ENCODE results near the gene GRID2IP.

The GRID2IP gene

GRCh38 chr7:6559896-6560295 is 8.6 kb upstream of the GRID2IP start:
- DNase-seq = no peak

- peak; percentile 16 to 57 for DNase-seq
Observed at GRCh38 chr7:6558837-6559236, 7.6 kb upstream of the GRID2IP start.

GRCh38 chr7:6556196-6556595 is 4.9 kb upstream of the GRID2IP start:
- DNase-seq = no peak

DNA sequence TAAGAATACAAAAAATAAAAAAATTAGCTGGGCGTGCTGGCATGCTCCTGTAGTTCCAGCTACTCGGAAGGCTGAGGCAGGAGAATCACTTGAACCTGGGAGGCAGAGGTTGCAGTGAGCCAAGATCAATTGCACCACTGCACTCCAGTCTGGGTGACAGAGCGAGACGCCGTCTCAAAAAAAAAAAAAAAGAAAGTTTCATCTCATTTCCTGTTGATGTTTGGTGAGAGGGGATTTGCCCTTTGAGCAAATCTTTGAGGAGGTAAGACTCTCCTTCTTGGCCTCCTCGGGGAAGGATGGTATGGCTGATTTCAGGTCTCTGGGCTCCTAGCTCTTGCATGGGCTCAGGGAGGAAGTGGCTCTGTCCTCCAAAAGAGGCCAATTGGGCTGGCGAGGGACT is 3.6 kb upstream of the GRID2IP start:
- DNase-seq = no peak

GRCh38 chr7:6553448-6554044 is 2.3 kb upstream of the GRID2IP start:
- no peak for DNase-seq

DNA sequence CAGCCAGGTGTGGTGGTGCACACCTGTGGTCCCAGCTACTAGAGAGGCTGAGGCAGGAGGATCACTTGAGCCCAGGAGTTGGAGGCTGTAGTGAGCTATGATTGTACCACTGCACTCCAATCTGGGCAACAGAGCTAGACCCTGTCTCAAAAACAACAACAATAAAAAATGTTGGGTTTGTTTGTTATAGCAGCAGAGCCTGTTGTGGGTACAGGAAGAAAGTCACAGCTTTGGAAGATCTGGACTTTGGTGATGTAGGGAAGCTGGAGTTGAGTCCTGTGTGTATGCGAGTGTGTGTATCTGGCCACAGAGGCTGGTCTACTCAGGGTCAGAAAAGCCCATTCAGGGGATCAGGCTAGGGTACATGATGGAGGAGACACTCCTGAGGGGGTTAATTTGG is 3.9 kb downstream of the GRID2IP start:
- DNase-seq = no peak

DNA sequence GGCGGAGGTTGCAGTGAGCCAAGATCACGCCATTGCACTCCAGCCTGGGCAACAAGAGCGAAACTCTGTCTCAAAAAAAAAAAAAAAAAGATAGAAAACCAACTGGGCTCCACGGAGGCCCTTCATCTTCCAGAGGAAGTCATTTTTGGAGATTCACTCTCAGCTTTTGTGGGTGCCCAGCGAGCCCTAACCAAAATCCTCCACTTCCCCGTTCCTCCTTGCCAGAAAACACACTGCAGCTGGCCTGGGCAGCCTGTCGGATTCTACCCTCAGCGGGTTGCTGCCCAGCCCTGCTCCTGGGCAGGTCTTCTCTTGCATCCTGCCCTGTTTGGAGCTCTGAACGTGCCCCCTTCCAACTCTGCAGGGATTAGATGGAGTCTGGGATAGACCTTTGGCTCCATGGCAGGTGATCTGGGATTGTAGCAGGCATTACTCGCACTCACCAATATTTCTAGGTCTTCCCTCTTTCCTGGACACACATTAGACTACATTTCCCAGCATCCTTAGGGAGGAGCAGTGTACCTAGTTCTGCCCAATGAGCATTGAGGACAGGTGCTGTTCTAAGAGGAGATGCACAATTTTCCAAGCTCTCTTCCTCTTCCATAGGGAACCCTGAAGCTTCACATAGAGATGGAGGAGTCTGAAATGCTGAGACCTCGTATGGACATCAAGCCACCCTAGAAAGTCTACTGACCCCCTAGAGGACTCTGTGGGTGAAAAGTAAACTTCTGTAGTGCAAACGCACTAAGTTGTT is 4.6 kb downstream of the GRID2IP start:
- no peak for DNase-seq

GRCh38 chr7:6545398-6546126 is 5.7 kb downstream of the GRID2IP start:
- DNase-seq = no peak

DNA sequence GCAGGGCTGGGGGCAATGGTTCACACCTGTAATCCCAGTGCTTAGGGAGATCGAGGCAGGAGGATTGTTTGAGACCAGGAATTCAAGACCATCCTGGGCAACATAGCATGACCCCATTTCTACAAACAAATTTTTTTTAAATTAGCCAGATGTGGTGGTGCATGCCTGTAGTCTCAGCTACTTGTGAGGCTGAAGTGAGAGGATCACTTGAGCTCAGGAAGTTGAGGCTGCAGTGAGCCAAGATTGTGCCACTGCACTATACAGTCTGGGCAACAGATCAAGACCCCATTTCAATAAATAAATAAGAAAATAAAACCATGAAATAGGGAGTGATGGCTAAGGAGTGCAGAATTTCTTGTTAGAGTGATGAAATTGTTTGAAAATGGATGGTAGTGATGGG is 8.9 kb downstream of the GRID2IP start:
- DNase-seq = no peak

DNA sequence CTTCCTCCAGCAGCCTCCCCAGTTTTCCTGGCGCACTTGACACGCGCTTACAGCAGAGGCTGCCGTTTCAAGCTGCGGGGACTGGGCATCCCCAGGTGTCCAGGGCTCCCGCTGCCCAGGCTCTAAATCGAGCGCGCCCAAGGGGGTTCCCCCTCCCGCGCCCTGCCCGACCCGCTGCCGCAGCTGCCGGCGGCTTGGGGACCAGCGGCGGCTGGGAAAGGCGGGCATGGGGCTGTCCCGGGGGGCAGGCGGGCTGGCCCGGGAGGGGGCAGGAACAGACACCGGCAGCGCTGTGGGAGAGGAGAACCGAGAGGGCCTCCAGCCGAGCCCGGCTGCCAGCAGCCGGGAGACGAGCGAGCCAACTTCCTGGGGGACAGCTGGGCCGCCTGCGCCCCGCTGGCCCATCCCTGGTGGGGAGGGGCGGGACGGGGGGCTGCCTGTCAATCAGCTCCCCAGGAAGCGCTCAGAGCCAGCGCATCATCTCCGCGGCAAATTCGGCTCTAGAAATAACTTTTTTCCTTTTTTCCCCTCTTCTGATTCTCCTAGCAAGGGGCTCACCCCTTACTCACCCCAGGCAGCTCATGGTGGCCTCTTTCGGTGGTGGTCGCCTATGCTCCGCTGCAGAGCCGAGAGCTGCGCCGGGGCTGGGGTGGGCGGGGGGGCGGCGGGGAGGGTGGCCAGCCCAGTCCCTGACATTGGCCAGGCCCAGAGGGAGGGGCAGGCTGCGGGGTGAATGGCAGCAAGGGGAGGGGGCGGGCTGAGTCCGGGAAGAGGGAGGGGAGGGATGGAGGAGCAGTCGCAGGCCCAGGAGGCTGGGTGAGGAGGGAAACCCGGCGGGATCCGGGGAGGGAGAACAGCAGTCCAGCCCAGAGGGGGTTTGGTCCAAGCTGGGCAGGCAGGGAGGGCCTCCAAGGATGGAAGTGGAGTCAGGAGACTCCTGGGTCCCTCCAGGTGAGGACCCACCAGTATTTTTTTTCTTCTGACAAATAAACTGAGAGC is 14.7 kb downstream of the GRID2IP start:
- peak; percentile 32 to 69 for DNase-seq

DNA sequence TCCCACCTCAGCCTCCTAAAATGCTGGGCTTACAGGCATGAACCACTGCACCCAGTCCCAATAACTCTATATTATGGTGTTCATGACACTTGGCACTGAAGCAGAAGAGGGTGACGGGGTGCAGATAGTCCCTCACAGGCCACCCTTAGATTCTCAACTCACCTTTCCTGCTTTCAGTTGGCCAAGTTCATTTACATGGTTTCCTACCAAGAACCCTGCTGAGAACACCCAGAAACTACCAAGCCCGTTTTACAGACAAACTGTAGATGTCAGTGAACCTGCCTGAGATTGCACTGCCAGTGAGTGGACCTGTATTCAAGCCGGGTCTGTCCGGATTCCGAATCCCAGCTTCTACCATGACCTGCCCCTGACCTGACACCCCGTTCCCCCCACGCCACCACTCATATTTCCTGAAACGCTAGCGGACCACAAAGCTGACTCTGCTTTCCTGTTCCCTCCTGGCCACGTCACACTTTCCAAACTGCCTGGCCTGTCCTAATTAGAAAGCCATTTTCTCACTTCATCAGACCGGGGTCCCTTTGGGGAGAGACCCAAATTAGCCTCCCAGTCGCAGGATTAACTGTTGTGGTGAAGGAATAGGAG is 17.3 kb downstream of the GRID2IP start:
- DNase-seq = no peak

GRCh38 chr7:6532516-6532915 is 18.7 kb downstream of the GRID2IP start:
- no peak for DNase-seq

DNA sequence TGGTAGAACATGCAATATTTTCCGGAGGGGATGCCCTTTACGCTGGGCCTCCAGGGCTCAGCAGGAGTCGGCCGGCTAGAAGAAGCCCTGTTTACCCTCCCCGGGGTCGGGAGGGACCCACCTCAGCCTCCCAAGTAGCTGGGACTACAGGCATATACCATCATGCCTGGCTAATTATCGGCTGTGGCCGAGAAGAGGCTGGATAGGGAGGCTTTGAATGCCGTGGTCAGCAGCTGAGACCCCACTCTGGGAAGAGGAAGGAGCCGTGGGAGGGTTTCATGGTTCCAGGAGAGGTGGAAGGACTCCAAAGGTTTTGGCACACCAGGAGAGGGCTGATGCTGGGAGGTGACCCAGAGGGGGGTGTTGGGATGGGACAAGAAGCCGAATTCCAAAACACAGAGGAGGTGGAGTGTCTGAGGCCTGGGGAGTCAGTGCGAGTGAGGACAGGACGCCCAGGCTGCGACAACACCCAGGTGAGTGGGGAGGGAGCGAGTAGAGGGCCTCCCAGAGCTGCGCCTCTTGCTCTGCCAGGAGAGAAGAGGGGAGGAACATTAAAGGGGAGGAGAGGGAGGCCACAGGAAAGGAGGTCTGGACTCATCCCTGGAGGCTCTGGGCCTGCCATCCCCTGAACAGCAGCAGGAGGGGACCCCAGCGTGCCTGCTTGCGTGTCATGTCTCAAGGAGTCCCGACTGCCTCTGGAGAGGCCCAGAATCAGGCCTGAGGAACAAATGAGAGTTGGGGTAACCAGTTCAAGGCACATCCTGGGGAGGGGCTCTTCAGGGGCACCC is 19.6 kb downstream of the GRID2IP start:
- no peak for DNase-seq

DNA sequence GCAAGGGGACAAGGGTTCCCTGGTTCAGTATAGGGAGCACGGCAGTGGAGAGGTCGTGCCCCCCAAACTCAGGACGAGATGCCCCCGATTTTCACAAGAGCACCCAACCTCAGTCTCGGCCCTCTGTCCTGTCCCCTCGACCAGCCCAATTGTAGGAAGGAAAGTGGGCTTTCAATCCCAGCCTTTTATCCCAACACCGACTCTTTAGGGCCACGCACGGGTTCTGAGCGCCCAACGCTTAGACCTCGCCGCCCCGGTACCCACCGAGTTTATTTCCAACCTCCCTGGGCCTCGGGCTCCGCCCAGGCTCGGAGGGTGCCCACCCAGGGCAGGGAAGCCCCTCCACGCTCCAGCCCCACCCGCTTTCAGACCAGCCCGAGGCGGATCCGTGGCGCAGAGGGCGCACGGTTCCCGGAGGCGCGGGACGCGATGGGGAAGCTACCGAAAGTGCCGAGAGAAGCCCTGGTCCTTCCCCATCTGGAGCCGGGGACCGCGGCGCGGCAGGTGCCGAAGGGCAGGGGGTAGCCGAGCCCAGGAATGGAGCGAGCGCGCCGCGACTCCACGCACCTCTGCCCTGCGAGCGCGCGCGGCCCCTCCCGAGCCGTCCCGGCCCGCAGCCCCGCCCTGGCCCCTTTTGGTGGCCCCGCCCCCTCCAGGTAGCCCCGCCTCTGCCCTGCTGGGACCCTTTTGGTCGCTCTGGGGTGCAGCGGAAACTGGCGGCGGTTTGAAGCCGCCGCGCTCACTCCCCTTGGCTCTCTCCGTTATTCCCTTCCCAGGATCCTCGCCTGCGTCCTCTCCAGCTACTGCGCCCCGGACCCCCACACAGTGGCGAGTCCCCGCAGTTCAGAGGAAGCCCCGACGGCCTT is 20.4 kb downstream of the GRID2IP start:
- no peak for DNase-seq

- no peak for DNase-seq
Observed at GRCh38 chr7:6529643-6530042, 21.6 kb downstream of the GRID2IP start.

DNA sequence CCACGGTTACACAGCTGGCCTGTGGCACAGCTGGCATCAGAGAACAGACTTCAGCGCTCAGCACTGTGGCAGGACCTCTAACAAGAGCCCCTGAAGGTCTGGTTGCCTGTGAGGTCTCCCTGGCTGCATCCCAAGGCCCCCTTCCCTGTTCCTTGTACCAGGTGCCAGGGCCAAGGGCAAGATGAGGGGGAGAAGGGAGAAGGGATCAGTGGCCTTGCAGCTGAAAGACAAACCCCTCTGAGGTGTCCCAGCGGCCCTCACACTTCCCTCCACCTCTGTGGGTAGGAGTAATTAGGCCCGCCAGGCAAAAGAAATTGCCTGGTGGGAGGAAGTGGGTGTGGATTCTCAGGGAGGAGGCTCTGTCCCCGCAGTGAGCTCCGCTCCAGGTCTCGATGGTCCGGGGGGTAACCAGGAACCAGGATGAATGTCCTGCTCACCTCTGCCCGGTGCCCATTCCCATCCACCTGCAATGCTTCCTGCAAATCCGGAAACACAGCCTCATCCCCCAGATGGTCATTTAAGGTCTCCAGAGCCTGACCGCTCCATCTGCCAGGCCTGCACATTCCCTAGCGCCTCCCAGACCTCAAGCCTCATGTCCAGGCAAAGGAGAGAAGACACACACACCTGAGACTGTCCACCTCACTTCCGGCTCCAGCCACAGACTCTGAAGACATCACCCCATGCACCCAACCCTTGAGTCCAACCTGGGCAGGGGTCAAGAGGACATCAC is 22.7 kb downstream of the GRID2IP start:
- no peak for DNase-seq

- no peak for DNase-seq
Observed at GRCh38 chr7:6526997-6527378, 24.3 kb downstream of the GRID2IP start.

GRCh38 chr7:6520163-6520981 is 30.9 kb downstream of the GRID2IP start:
- DNase-seq = no peak

Measured in NCI-H446 (cell line).